Muscle layer of colon (tissue), 2 donors: ENCODE measurements around the gene CHTF8.

Experiments
- H3K27ac ChIP-seq: one replicate; pipeline ENCODE4 v1.7.0; 2013; ENCODE audit warnings: low read depth, mild to moderate bottlenecking, low read length, moderate library complexity
- H3K27me3 ChIP-seq, 2 donors: one replicate each; pipeline ENCODE4 v1.7.0; 2013; ENCODE audit warnings: low read length in 2 of 2, mild to moderate bottlenecking in 2 of 2; ENCODE audit not compliant: insufficient read depth in 2 of 2, control insufficient read depth in 1 of 2
- H3K36me3 ChIP-seq: one replicate; pipeline ENCODE4 v1.7.0; 2013; ENCODE audit warnings: mild to moderate bottlenecking, low read length; ENCODE audit not compliant: insufficient read depth
- H3K4me1 ChIP-seq: one replicate; pipeline ENCODE4 v1.7.0; 2013; ENCODE audit warnings: mild to moderate bottlenecking, low read length; ENCODE audit not compliant: insufficient read depth
- H3K4me3 ChIP-seq, 2 donors: one replicate each; pipeline ENCODE4 v1.7.0; 2013; ENCODE audit warnings: low read length in 2 of 2, low read depth in 1 of 2, mild to moderate bottlenecking in 1 of 2, moderate library complexity in 1 of 2
- H3K9ac ChIP-seq: one replicate; pipeline ENCODE4 v1.7.0; 2013; ENCODE audit warnings: low read length
- H3K9me3 ChIP-seq: one replicate; pipeline ENCODE4 v1.7.0; 2013; ENCODE audit warnings: mild to moderate bottlenecking, low read length
- donor health status: abdominal sarcoma.
- donor health status: Adenocarcinoma of cecum.

The CHTF8 gene

GRCh38 chr16:69111216-69111875 lies 21.0 kb downstream of the CHTF8 start:
- no peak overlapping the region for H3K4me3 ChIP-seq
- no peaks in the 10 kb centered on the region for H3K9me3 ChIP-seq
- H3K27me3 ChIP-seq, result peaks cover 0 to 31% of the 10 kb centered on the region in 2 donors
- peaks cover 18% of the 10 kb centered on the region for H3K4me1 ChIP-seq
- H3K9ac ChIP-seq, result no peak overlapping the region
- H3K36me3 ChIP-seq, result peaks cover 29% of the 10 kb centered on the region
- H3K27ac ChIP-seq, result no peak overlapping the region

- Histone ChIP-seq H3K36me3 (peaks cover 21% of the 10 kb centered on the region), H3K9me3 (no peaks in the 10 kb centered on the region), H3K4me1 (peaks cover 21% of the 10 kb centered on the region), H3K27me3 (peaks cover 3 to 31% of the 10 kb centered on the region in 2 donors), H3K4me3 (no peak overlapping the region), H3K27ac (no peak overlapping the region), H3K9ac (no peak overlapping the region)
Observed at GRCh38 chr16:69110406-69110805, 22.0 kb downstream of the CHTF8 start.

DNA sequence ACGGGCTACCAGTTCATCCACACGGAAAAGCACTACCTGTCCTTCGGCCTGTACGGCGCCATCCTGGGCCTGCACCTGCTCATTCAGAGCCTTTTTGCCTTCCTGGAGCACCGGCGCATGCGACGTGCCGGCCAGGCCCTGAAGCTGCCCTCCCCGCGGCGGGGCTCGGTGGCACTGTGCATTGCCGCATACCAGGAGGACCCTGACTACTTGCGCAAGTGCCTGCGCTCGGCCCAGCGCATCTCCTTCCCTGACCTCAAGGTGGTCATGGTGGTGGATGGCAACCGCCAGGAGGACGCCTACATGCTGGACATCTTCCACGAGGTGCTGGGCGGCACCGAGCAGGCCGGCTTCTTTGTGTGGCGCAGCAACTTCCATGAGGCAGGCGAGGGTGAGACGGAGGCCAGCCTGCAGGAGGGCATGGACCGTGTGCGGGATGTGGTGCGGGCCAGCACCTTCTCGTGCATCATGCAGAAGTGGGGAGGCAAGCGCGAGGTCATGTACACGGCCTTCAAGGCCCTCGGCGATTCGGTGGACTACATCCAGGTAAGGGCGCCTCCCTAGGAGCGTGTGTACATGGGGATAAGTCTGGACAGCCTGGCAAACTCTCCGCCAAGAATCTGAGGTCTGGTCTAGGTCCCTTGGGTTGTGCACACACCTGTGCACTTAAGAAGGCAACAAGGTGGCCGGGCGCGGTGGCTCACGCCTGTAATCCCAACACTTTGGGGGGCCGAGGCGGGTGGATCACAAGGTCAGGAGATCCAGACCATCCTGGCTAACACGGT lies 22.7 kb downstream of the CHTF8 start:
- Histone ChIP-seq H3K9ac (no peak overlapping the region), H3K4me3 (no peak overlapping the region), H3K27me3 (peaks cover 6 to 31% of the 10 kb centered on the region in 2 donors), H3K9me3 (no peaks in the 10 kb centered on the region), H3K27ac (no peak overlapping the region), H3K4me1 (peaks cover 24% of the 10 kb centered on the region), H3K36me3 (peaks cover 16% of the 10 kb centered on the region)

- Histone ChIP-seq H3K4me3 (no peak overlapping the region), H3K27ac (no peak overlapping the region)
Observed at GRCh38 chr16:69108905-69109252, 23.5 kb downstream of the CHTF8 start.

DNA sequence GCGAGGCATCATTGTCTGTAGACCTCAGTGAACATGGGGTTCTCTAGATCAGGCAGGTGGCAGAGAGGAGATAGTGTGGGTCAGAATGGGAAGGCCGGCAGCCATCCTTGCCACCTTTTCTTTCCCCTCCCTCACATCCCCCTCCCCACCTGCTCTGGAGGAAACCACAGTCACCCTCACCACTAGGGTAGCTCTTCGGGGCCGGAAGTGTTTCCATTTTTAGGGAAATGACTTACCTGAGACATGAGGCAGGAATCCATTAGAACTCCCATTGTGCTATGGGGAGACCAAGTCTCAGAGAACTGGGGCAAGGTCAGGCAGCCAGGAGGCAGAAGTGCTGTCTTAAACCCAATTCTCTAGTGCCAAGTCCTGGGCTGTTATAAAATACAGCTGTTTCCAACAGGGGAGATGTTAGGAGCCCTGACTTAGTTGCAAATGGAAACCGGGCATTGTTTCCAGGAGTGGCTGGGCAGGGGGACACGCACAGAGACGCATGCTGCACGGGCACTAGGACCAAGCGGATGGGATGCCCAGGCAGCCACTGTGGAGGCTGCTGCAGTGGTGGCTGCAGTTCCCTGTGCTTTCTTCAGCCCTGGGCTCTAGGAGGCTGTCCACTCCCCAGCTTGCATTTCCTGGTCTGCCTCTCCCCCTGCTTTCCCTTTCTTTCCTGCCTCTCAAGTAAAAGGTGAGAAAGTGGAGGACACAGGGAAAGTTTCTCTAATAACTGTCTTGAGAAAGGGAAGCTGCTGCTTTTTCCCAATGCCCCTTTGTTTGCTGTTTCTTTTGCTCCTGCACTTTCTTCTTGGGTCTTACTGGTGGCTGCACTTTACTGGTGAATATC lies 24.1 kb downstream of the CHTF8 start:
- H3K4me3 ChIP-seq, result peak overlapping the region; percentile 34 to 45
- no peak overlapping the region for H3K27ac ChIP-seq
- no peak overlapping the region for H3K9ac ChIP-seq
- no peaks in the 10 kb centered on the region for H3K9me3 ChIP-seq
- peaks cover 24% of the 10 kb centered on the region for H3K4me1 ChIP-seq
- H3K27me3 ChIP-seq, result peaks cover 6 to 31% of the 10 kb centered on the region in 2 donors
- H3K36me3 ChIP-seq, result peaks cover 9% of the 10 kb centered on the region

More at GRCh38 chr16:69108905-69109252, 23.5 kb downstream of the CHTF8 start:
- H3K9ac ChIP-seq, result no peak overlapping the region
- peaks cover 6 to 31% of the 10 kb centered on the region in 2 donors for H3K27me3 ChIP-seq
- no peaks in the 10 kb centered on the region for H3K9me3 ChIP-seq
- H3K4me1 ChIP-seq, result peaks cover 24% of the 10 kb centered on the region
- peaks cover 10% of the 10 kb centered on the region for H3K36me3 ChIP-seq

GRCh38 chr16:69107316-69107962 lies 24.9 kb downstream of the CHTF8 start:
- H3K27ac ChIP-seq, result no peak overlapping the region
- peaks cover 5% of the 10 kb centered on the region for H3K36me3 ChIP-seq
- peak overlapping the region; percentile 34 to 45 for H3K4me3 ChIP-seq
- no peak overlapping the region for H3K9ac ChIP-seq
- H3K9me3 ChIP-seq, result no peaks in the 10 kb centered on the region
- peaks cover 6 to 31% of the 10 kb centered on the region in 2 donors for H3K27me3 ChIP-seq
- H3K4me1 ChIP-seq, result peaks cover 24% of the 10 kb centered on the region

GRCh38 chr16:69106491-69107315 lies 25.7 kb downstream of the CHTF8 start:
- Histone ChIP-seq H3K9me3 (no peaks in the 10 kb centered on the region), H3K4me3 (peak overlapping the region; percentile 42 to 45), H3K36me3 (peaks cover 5% of the 10 kb centered on the region), H3K27ac (no peak overlapping the region), H3K4me1 (peaks cover 24% of the 10 kb centered on the region), H3K9ac (no peak overlapping the region), H3K27me3 (peaks cover 6 to 31% of the 10 kb centered on the region in 2 donors)

DNA sequence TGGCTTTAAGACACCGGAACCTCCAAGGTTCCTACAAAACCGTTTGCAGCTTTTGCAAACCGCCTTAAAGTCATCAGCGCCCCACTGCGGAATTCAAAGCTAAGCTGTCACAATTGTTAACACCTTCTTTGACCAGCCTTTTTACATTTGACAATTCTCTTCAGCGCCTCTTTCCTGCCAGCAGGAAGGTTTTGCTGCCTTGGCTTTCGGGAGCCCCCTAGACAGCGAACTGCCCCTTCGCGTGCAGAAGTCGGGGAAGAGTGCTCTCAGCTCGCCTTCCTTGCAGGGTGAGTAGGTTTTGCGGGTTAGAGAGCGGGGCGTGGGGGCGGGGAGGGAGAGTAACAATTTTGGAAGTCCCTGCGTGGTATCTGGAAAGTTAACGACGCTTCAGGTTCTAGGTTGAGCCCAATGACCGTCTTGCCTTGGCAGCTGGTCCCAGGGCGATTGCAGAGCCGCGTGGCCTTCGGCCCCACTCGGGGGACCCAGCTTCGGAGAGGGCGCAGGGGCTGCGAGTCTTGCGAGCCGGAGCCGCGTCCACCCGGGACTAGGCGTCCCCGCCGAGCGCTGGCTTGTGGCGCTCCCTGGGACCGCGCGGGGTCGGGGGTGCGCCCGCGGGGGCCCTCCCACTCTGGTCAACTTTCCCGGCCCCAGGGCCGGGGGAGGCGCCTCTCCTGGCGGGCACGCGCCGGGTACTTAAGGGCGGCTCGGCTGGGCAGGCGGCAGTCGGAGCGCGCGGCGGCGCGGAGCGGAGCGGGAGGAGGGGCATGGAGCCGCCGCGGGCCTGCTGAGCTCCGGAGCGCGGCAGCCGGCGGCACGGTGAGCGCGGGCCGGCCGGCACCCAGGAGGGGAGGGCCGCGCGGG lies 26.7 kb downstream of the CHTF8 start, which contains the start of gene HAS3:
Gene HAS3, plus strand, starts transcription at position 153 of the 861 bp plus-strand sequence. CDS start 3,743 bp downstream, outside the sequence.
- no peak within 1 kb of the TSS for H3K9ac ChIP-seq
- peaks cover 6 to 31% of the 10 kb centered on the region in 2 donors for H3K27me3 ChIP-seq
- peak within 1 kb of the TSS; percentile 47 to 68 for H3K4me3 ChIP-seq
- H3K9me3 ChIP-seq, result no peaks in the 10 kb centered on the region
- H3K4me1 ChIP-seq, result peaks cover 24% of the 10 kb centered on the region
- H3K27ac ChIP-seq, result no peak within 1 kb of the TSS
- peaks cover 5% of the 10 kb centered on the region for H3K36me3 ChIP-seq

DNA sequence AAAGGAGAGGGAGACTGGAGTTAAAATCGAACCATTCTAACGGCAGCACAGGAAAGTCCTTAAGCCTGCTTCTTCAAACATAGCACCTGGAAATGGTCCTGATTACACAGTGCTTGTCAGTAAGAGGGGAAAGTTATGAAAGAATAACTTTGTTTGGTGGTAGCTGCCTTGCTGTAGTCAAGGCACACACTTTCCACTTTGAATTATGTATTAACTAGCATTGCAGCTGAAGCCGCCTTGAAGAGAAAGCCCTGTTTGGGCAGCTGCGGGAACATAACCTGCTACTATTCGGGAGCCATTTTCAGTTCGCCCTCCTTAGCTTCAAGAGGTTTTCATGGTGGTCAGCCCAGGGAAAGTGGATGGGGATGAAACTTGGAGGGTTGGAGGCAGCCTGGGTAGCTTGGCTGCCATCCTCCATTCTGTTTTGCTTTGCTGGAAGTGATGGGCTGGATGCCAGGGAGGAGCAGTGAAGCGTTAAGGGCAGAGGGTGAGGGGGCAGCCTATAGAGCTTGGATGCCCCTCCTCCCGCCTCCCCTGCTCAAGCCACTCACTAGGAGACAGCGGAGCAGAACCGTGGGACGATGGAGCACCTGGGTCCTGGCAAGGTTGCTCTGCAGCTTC lies 32.2 kb downstream of the CHTF8 start:
- no peak overlapping the region for H3K9ac ChIP-seq
- H3K4me1 ChIP-seq, result peaks cover 1% of the 10 kb centered on the region
- no peak overlapping the region for H3K4me3 ChIP-seq
- no peaks in the 10 kb centered on the region for H3K36me3 ChIP-seq
- peaks cover 0 to 1% of the 10 kb centered on the region in 2 donors for H3K27me3 ChIP-seq
- no peak overlapping the region for H3K27ac ChIP-seq
- no peaks in the 10 kb centered on the region for H3K9me3 ChIP-seq
